Measurements from ENCODE around the gene MMP24.
"Not testable (repeated sequence)": the region's sequence is repeated elsewhere in the genome, so short reads cannot be mapped to it uniquely, and the experiment has no call there.

MMP24 gene

DNA sequence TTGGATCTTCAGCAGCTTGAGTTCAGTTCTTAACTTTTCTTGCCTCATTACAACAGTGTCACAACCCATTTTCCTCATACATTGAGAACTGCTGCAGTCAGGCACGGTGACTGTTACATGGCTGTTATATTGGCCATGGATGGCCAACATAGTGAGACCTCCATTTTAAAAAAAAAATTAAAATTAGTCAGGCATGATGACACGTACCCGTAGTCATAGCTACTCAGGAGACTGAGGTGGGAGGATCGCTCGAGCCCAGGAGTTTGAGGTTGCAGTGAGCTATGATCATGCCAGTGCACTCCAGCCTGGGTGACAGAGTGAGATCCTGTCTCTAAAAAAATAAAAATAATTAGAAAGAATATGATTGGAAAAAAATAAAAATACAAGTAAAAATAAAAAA, 9.9 kb upstream of the MMP24 start:
- no peak for DNase-seq (ENCODE audit: low read depth in 2 of 2)

GRCh38 chr20:35223941-35224340, 2.5 kb upstream of the MMP24 start:
- no peak for DNase-seq (ENCODE audit: low read depth in 2 of 2)

- DNase-seq (ENCODE audit: low read depth in 2 of 2), result no peak
Observed at GRCh38 chr20:35224536-35224935, 2.0 kb upstream of the MMP24 start.

- DNase-seq (ENCODE audit: low read depth in 2 of 2), result no peak
Observed at GRCh38 chr20:35225319-35226125, 968 bp upstream of the MMP24 start.

DNA sequence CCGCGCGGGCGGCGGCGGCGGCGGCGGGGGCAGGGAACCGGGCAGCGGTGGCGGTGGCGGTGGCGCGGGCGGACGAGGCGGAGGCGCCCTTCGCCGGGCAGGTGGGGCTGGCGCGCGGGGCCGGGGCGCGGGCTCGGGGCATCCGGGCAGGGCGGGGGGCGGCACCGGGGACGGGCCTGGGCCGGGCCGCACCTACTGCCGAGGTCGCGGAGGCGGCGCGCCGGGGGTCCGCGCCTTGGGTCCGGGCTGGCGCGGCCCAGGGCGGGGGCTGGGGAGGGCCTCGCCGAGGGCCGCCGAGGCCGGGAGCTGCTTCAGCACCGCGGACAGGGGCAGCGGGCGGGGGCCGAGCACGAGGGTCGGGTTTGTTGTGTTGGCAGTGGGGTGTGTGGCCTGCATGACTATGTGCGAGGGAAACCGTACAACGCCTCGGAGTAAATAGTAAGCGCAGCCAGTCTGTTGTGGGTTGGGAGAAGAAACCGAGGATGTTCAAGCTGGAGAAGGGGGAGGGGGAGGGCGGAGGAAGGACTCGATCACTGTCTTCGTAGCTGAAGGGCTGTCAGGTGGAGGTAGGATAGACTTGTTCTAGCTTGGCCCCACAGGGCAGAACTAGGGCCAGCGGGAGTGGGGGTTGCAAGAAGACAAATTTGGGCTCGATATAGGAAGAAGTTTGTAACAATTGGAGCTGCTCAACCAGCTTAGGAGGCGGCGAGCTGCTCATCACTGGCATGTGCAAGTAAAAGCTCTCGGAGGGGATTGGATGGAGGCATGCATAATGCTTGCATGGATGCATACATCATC, 593 bp downstream of the MMP24 start:
- no peak for DNase-seq (ENCODE audit: low read depth in 2 of 2)

DNA sequence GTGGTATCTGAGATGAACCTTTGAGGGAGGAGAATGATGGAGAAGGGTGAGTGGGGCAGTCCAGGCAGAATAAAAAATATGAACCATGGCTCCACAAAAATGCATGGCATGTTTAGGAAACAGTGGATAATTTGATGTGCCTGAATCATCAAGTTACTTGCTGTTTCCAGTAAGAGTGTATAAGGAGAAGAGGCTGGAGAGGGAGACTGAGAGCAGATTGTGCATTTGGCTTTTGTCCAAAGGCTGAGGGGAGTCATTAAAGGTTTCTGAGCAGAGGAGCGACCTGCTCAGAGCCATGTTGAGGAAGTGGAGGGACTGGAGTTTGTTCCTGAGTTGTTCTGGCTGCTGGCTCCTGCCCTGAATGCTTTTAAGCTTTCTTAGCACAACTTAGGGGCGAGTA, 6.1 kb downstream of the MMP24 start:
- peak; percentile 75 for DNase-seq (ENCODE audit: low read depth in 2 of 2)

- DNase-seq (ENCODE audit: low read depth in 2 of 2), result no peak
Observed at GRCh38 chr20:35235881-35236280, 9.4 kb downstream of the MMP24 start.

DNA sequence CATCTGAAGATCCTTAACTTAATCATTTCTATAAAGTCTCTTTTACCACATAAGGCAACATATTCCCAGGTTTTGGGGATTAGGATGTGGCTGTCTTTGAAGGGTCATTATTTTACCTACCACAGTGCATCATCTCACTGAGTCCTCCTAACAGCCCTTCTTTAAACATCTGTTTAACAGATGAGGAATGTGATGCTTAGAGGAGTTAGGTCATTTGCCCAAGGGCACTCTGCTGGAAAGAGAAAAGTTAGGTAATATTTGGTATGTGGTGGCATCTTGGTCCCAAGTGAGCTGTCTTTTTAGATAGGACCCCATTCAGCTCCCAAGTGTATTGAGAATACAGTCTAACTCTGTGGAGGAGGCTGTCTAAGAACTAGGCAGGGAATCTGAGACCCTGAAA, 11.0 kb downstream of the MMP24 start:
- DNase-seq (ENCODE audit: low read depth in 2 of 2), result no peak

- DNase-seq (ENCODE audit: low read depth in 2 of 2), result no peak
Observed at GRCh38 chr20:35238170-35238569, 11.7 kb downstream of the MMP24 start.

DNA sequence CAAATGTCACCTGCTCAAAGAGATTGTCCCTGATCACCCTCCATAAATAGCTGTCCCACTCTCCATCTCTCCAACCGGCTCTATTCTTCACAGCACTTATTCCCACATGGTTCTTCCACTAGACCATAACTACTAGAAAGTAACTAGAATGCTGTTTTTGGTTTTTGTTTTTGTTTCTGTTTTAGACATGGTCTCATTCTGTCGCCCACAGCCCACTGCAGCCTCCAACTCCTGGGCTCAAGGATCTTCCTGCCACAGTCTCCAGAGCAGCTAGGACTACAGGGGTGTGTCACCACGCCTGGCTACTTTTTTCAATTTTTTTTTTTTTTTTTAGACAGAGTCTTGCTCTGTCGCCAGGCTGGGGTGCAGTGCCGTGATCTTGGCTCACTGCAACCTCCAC, 12.2 kb downstream of the MMP24 start:
- DNase-seq (ENCODE audit: low read depth in 2 of 2), result no peak

DNA sequence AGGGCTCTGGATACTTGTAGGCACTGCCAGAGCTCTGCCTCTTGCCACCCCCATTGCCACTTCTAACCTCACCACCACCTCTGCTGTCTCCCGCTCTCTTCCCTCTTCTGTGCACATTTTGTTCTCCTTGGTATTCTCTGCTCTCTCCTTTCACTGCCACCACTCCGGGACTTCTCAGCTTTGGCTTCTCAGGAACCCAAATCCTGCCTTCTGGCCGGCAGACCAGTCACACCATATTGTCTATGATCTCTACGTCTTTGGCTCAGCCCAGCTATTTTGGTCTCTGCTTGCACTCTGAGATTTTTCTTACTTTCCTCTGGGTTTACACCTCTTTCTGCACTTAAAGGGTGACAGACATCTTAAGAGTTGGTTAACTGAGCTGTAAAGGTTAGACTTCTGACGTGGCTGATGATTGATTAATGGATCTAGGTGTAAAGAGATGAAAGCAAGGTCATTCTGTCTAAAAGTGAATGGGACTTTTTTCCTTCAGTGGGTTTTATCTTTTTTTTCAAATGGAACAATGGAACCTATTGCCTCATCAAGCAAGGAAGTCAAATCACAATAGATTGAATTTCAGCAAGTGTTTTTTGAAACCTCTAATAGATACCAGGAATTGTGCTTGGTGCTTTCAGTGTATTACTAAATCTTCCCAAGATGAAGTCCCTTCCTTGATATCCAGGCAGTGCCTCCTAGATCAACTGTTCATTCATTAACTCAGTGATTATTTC, 13.8 kb downstream of the MMP24 start:
- DNase-seq (ENCODE audit: low read depth in 2 of 2), result no peak

DNA sequence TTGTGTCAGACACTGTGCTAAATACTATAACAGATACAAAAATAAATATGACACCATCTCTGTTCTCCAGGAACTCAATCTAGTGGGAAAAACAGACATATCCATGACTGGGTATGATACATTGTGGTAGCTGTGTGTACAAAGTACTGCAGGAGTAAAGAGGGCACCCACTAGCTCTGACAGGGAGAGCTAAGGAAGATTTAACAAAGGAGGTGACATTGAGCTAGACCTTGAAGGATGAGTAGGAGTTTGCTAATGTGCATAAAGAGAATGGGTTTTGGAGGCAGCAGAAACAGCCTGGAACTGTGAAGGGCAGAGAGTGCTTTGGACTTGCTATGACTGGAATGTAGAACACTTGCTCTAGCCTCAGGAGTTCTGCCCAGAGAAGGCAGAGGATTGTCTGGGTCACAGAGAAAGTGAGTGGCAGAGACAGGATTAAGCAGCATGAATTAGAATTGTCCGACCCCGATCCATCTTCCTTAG, 14.4 kb downstream of the MMP24 start:
- DNase-seq (ENCODE audit: low read depth in 2 of 2), result no peak

DNA sequence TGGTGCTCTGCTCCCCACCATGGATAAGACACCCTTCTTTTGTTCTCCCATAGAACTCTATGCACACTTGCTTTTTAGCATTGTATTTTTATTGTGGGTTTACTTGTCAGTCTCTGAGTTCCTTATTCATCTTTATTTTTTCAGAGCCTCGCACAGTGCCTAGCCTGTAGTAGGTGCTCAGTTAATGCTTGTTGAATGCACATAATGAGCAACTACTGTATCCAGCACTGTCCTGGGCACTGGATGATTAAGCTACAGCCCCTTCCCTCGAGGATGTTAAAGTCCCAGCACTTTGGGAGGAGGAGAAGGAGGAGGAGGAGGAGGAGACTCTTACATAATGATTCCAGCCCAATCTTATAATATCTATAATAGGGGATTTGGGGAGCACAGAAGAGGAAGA, 16.8 kb downstream of the MMP24 start:
- no peak for DNase-seq (ENCODE audit: low read depth in 2 of 2)

GRCh38 chr20:35243986-35244385, 17.5 kb downstream of the MMP24 start:
- no peak for DNase-seq (ENCODE audit: low read depth in 2 of 2)

DNA sequence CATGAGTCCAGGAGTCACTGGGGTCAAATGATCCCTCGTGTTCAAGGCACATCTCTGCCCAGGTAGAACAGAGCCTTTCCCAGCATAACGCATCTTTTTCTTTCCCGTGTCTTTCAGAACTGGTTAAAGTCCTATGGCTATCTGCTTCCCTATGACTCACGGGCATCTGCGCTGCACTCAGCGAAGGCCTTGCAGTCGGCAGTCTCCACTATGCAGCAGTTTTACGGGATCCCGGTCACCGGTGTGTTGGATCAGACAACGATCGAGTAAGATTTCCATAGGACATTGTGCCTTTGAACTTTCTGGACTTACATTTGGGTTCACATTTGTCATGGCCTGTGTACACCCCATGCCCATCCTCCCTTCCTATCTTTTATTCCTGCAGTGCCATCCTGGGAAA, 20.2 kb downstream of the MMP24 start:
- DNase-seq (ENCODE audit: low read depth in 2 of 2), result no peak

- no peak for DNase-seq (ENCODE audit: low read depth in 2 of 2)
Observed at GRCh38 chr20:35248641-35249475, 22.4 kb downstream of the MMP24 start.

- DNase-seq (ENCODE audit: low read depth in 2 of 2), result no peak
Observed at GRCh38 chr20:35251613-35251940, 25.1 kb downstream of the MMP24 start.

DNA sequence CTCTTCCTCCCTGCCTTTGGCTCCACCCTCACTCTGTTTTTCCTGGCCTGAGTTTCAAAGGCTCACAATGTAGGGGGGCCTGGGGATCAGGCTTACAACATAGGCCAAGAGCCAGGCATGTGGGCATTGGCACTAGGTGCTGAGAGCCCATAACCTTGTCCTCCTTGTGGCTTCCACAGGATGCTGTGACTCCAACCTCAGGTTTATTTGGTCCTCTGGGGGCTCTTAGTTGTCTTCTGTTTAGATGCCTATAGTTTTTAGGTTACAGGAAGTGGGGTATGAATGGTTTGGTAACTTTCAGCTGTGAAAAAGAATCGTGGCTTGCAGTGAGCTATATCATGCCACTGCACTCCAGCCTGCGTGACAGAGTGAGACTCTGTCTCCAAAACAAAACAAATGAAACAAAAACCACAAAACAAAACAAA, 25.6 kb downstream of the MMP24 start:
- DNase-seq (ENCODE audit: low read depth in 2 of 2), result no peak

GRCh38 chr20:35252598-35252997, 26.1 kb downstream of the MMP24 start:
- DNase-seq (ENCODE audit: low read depth in 2 of 2), result not testable (repeated sequence)

DNA sequence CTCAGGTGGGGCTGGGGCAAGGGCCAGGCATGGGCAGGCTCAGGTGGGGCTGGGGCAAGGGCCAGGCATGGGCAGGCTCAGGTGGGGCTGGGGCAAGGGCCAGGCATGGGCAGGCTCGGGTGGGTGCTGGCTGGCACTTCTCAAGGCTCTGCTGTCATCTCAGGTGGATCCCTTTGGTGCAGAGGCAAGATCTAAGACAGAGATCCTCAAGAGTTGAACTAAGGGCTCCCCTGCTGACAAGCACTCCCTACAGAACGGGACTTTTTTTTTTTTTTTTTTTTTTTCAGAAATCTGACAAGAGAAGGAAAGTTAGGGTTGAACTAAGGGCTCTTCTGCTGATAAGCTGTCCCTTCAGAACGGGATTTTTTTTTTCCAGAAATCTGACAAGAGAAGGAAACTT, 26.5 kb downstream of the MMP24 start:
- no peak for DNase-seq (ENCODE audit: low read depth in 2 of 2)

DNA sequence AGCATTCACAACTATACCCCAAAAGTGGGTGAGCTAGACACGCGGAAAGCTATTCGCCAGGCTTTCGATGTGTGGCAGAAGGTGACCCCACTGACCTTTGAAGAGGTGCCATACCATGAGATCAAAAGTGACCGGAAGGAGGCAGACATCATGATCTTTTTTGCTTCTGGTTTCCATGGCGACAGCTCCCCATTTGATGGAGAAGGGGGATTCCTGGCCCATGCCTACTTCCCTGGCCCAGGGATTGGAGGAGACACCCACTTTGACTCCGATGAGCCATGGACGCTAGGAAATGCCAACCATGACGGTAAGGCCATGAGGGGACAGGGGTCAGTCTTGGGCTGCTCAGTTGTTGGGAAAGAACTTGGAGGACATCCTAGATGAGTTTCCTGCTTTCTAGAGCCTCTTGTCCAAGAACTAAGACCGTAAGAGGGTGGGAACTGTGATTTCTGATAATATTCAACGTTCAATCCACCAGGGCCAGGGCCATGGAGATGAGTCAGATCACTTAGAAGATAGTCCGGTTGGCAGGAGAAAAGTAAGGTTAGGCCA, 28.0 kb downstream of the MMP24 start:
- DNase-seq (ENCODE audit: low read depth in 2 of 2), result no peak

Measured in fibroblast of skin of left biceps (primary cell).